ENCODE results near the gene NEURL3. TPM values are rescaled to one million over a fixed set of nuclear protein-coding genes. Genes with fewer than 3 reads are reported as not detected.

Gene NEURL3
- total and polyA plus RNA-seq, 2 of the 8 experiments (the other 6 are each of a cell fraction or from before 2014, with no cell fraction given): not detected

GRCh38 chr2:96537066-96537733 lies 32.0 kb upstream of the NEURL3 start (continued):
- TF ChIP-seq HDAC2 (IDR thresholded peaks at IDR 0.05; ENCODE audit: borderline replicate concordance in 1 of 2, low read depth in 2 of 2, low read length in 2 of 2) (peak in 1 of 2 experiments; percentile 20; a peak in 1 of 4 replicates), KDM4A (IDR thresholded peaks at IDR 0.05; ENCODE audit: low read depth, low read length, severe bottlenecking) (peak; percentile 18), SAP30 (IDR thresholded peaks at IDR 0.05; ENCODE audit: insufficient read depth, insufficient replicate concordance, low read length) (peak; percentile 44), EZH2 (IDR thresholded peaks at IDR 0.05; ENCODE audit: low read depth, low read length, severe bottlenecking) (peak; percentile 78)

Data from H1 (cell line).